Hepatocyte (in vitro differentiated cells): ENCODE measurements around the gene MC4R. TPM values are rescaled to one million over a fixed set of nuclear protein-coding genes. Genes with fewer than 3 reads are reported as not detected.

ENCODE experiments used
- DNase-seq: peaks from one replicate; pipeline ENCODE4 v3.0.0-alpha.2; 2016; ENCODE audit warnings: low spot score
- H2AFZ ChIP-seq: fragments of 200-600 bp; sonication (generic); 2 replicates; pipeline ENCODE4 v1.6.0; 2016; ENCODE audit warnings: antibody characterized with exemption, mild to moderate bottlenecking
- H3K27ac ChIP-seq: fragments of 200-600 bp; sonication (generic); 2 replicates; pipeline ENCODE4 v1.5.1; 2016; ENCODE audit warnings: mild to moderate bottlenecking
- H3K27me3 ChIP-seq: fragments of 200-600 bp; sonication (generic); 2 replicates; pipeline ENCODE4 v1.6.1; 2016
- H3K36me3 ChIP-seq: fragments of 200-600 bp; sonication (generic); replicated peaks from 2 replicates; pipeline ENCODE4 v1.5.1; 2016; ENCODE audit warnings: low read depth; ENCODE audit not compliant: insufficient read depth
- H3K4me1 ChIP-seq: fragments of 200-600 bp; sonication (generic); 2 replicates; pipeline ENCODE4 v1.5.1; 2016; ENCODE audit warnings: mild to moderate bottlenecking, moderate library complexity; ENCODE audit not compliant: insufficient read depth
- H3K4me2 ChIP-seq: fragments of 200-600 bp; sonication (generic); 2 replicates; pipeline ENCODE4 v1.6.0; 2016
- H3K4me3 ChIP-seq: fragments of 200-600 bp; sonication (generic); 2 replicates; pipeline ENCODE4 v1.5.1; 2016; ENCODE audit warnings: mild to moderate bottlenecking
- H3K79me2 ChIP-seq: fragments of 200-600 bp; sonication (generic); 2 replicates; pipeline ENCODE4 v1.6.0; 2017; ENCODE audit warnings: mild to moderate bottlenecking
- H3K9me2 ChIP-seq: fragments of 200-600 bp; sonication (generic); replicated peaks from 2 replicates; pipeline ENCODE4 v1.6.0; 2017; ENCODE audit warnings: mild to moderate bottlenecking; ENCODE audit not compliant: insufficient read depth
- H3K9me3 ChIP-seq: fragments of 200-600 bp; sonication (generic); 2 replicates; pipeline ENCODE4 v1.5.1; 2016; ENCODE audit warnings: low read depth, mild to moderate bottlenecking
- H4K20me1 ChIP-seq: fragments of 200-600 bp; sonication (generic); 2 replicates; pipeline ENCODE4 v1.6.0; 2016; ENCODE audit warnings: mild to moderate bottlenecking; ENCODE audit not compliant: insufficient read depth, poor library complexity, severe bottlenecking
- CTCF ChIP-seq: fragments of 200-600 bp; sonication (generic); IDR thresholded peaks from 2 replicates; pipeline ENCODE4 v1.5.1; 2016; ENCODE audit warnings: antibody characterized with exemption, mild to moderate bottlenecking; ENCODE audit not compliant: poor library complexity
- EZH2 ChIP-seq: fragments of 200-600 bp; sonication (generic); IDR thresholded peaks from 2 replicates; pipeline ENCODE4 v1.6.1; 2016; ENCODE audit warnings: antibody characterized with exemption, mild to moderate bottlenecking, borderline replicate concordance
- EZH2phosphoT487 ChIP-seq: fragments of 200-600 bp; sonication (generic); IDR thresholded peaks from one replicate; pipeline ENCODE4 v1.6.1; 2018; ENCODE audit warnings: antibody characterized with exemption, mild to moderate bottlenecking, low read depth, moderate library complexity; ENCODE audit not compliant: unreplicated experiment, severe bottlenecking
- WGBS: methylation state at CpG from one replicate; pipeline ENCODE4 v1.1.6; 2016; ENCODE audit warnings: low lambda C conversion rate; ENCODE audit errors: missing lambda C conversion rate; 5-methylcytosine and 5-hydroxymethylcytosine counted together
- polyA plus RNA-seq: library from polyadenylated mRNA; unstranded; fragments of >200 nt; fragmentation: Nextera tagmentation; extraction: Ambion mirVana; gene quantifications from 2 replicates; pipeline ENCODE4 v1.2.1, GENCODE V29; 2016
- total RNA-seq: library from RNA; depleted of rRNA; stranded (reverse); fragments of >200 nt; gene quantifications from 2 replicates; pipeline ENCODE4 v1.2.3, GENCODE V29; 2014

MC4R gene
- total and polyA plus RNA-seq, 2 experiments from 2014 or later = not detected

- 75% methylated on average over 2 of the region's 2 CpGs for WGBS
- no peaks in the 10 kb centered on the region for H3K9me2 ChIP-seq
- DNase-seq = no peak
- TF ChIP-seq EZH2 (no peak), CTCF (no peak), EZH2phosphoT487 (no peak)
- no peak overlapping the region for H3K27ac ChIP-seq
- no peak overlapping the region for H3K4me3 ChIP-seq
- H3K79me2 ChIP-seq = no peaks in the 10 kb centered on the region
- no peak overlapping the region for H2AFZ ChIP-seq
- H3K27me3 ChIP-seq = no peaks in the 10 kb centered on the region
- H3K4me2 ChIP-seq = no peak overlapping the region
- no peaks in the 10 kb centered on the region for H3K9me3 ChIP-seq
- no peaks in the 10 kb centered on the region for H3K36me3 ChIP-seq
- H3K4me1 ChIP-seq = no peaks in the 10 kb centered on the region
- H4K20me1 ChIP-seq = no peaks in the 10 kb centered on the region
Measured at GRCh38 chr18:60377778-60378469, 5.3 kb upstream of the MC4R start.

- Histone ChIP-seq H3K27ac (no peak overlapping the region), H2AFZ (peak overlapping the region; percentile 27), H3K36me3 (no peaks in the 10 kb centered on the region), H3K4me3 (no peak overlapping the region), H3K4me2 (peak overlapping the region; percentile 67), H3K9me3 (no peaks in the 10 kb centered on the region), H3K9me2 (no peaks in the 10 kb centered on the region), H3K4me1 (no peaks in the 10 kb centered on the region), H3K79me2 (no peaks in the 10 kb centered on the region), H3K27me3 (no peaks in the 10 kb centered on the region), H4K20me1 (no peaks in the 10 kb centered on the region)
- DNase-seq = no peak
- WGBS = 39% methylated on average over 4 of the region's 4 CpGs
- TF ChIP-seq EZH2 (no peak), EZH2phosphoT487 (no peak), CTCF (no peak)
Measured at GRCh38 chr18:60372132-60372531, 443 bp downstream of the MC4R start.

- Histone ChIP-seq H3K9me2 (no peaks in the 10 kb centered on the region), H2AFZ (no peak overlapping the region), H4K20me1 (no peaks in the 10 kb centered on the region), H3K27ac (no peak overlapping the region), H3K27me3 (no peaks in the 10 kb centered on the region), H3K4me3 (no peak overlapping the region), H3K36me3 (no peaks in the 10 kb centered on the region), H3K4me1 (no peaks in the 10 kb centered on the region), H3K79me2 (no peaks in the 10 kb centered on the region), H3K4me2 (no peak overlapping the region), H3K9me3 (no peaks in the 10 kb centered on the region)
- TF ChIP-seq CTCF (no peak), EZH2 (no peak), EZH2phosphoT487 (no peak)
- WGBS = 76% methylated on average over 1 of the region's 1 CpG
- no peak for DNase-seq
Measured at GRCh38 chr18:60358516-60358915, 14.1 kb downstream of the MC4R start.

GRCh38 chr18:60350941-60351340 is 21.6 kb downstream of the MC4R start:
- H3K9me3 ChIP-seq = no peaks in the 10 kb centered on the region

More at GRCh38 chr18:60350941-60351340, 21.6 kb downstream of the MC4R start:
- no peaks in the 10 kb centered on the region for H3K36me3 ChIP-seq
- TF ChIP-seq CTCF = no peak
- no peak for TF ChIP-seq EZH2phosphoT487
- no peak for TF ChIP-seq EZH2
- no peak overlapping the region for H3K4me3 ChIP-seq
- 78% methylated on average over 3 of the region's 3 CpGs for WGBS
- no peak overlapping the region for H2AFZ ChIP-seq
- DNase-seq = no peak
- H3K27me3 ChIP-seq = no peaks in the 10 kb centered on the region
- H4K20me1 ChIP-seq = no peaks in the 10 kb centered on the region
- H3K27ac ChIP-seq = no peak overlapping the region
- no peaks in the 10 kb centered on the region for H3K79me2 ChIP-seq
- H3K9me2 ChIP-seq = no peaks in the 10 kb centered on the region
- no peaks in the 10 kb centered on the region for H3K4me1 ChIP-seq
- H3K4me2 ChIP-seq = no peak overlapping the region
